ENCODE results near the gene HLA-DRB5. TPM values are rescaled to one million over a fixed set of nuclear protein-coding genes. Genes with fewer than 3 reads are reported as not detected.

Gene HLA-DRB5
- total RNA-seq, 4 donors from 2014 or later: 1.3 to 36.0 TPM; not detected in 2

DNA sequence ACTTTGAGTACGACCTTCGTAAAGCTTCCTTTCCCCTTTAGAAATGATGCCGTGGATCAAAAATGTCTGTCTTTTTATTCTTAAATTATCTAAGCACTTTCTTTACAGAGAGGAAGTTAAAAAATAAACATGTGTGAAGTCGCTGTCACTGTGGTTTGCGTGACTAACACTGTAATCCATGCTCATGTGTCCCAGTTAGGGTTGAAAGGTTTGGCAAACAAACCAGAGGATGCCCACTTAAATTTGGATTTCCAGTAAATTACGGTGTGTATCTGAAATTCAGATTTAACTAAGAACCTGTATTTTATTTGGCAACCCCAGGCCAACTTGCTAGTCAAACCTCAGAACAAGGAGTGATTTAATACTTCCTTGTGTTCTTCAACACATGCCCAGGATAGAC is 38.5 kb upstream of the HLA-DRB5 start:
- WGBS: 68% methylated on average over 6 of the region's 6 CpGs
- TF ChIP-seq, protein P1, sequence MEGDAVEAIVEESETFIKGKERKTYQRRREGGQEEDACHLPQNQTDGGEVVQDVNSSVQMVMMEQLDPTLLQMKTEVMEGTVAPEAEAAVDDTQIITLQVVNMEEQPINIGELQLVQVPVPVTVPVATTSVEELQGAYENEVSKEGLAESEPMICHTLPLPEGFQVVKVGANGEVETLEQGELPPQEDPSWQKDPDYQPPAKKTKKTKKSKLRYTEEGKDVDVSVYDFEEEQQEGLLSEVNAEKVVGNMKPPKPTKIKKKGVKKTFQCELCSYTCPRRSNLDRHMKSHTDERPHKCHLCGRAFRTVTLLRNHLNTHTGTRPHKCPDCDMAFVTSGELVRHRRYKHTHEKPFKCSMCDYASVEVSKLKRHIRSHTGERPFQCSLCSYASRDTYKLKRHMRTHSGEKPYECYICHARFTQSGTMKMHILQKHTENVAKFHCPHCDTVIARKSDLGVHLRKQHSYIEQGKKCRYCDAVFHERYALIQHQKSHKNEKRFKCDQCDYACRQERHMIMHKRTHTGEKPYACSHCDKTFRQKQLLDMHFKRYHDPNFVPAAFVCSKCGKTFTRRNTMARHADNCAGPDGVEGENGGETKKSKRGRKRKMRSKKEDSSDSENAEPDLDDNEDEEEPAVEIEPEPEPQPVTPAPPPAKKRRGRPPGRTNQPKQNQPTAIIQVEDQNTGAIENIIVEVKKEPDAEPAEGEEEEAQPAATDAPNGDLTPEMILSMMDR (IDR thresholded peaks at IDR 0.05): no peak
- TF ChIP-seq EP300 (IDR thresholded peaks at IDR 0.05) (no peak), POLR2A (IDR thresholded peaks at IDR 0.05) (no peak)

DNA sequence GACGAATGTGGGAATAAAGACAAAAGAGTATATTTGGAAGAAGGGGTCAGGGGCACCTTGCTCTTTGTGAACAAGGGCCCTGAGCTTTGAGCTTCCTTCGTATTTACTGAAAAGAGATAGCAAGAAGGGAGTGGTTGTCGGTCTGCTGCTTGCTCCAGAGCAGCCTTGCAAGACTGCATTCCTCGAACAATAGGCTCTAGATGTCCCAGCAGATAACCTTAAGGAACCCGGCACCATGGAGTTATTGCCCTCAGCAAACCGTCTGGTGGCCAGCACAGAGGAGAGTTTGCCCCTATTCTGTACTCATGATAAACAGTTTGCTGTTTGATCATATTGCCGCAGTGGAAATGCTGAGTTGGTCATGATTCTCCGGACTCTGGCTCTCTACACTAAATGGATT is 36.9 kb upstream of the HLA-DRB5 start:
- TF ChIP-seq, protein P1 (IDR thresholded peaks at IDR 0.05): no peak
- TF ChIP-seq POLR2AphosphoS5 (IDR thresholded peaks at IDR 0.05) (no peak), EP300 (IDR thresholded peaks at IDR 0.05) (no peak), POLR2A (IDR thresholded peaks at IDR 0.05) (no peak)
- H3K4me3 ChIP-seq: no peak overlapping the region
- DNase-seq (ENCODE audit: low spot score in 2 of 2): no peak
- no peaks in the 10 kb centered on the region for H3K9me3 ChIP-seq
- WGBS: 96% methylated on average over 6 of the region's 8 CpGs
- no peaks in the 10 kb centered on the region for H3K4me1 ChIP-seq
- no peaks in the 10 kb centered on the region for H3K36me3 ChIP-seq
- H3K27ac ChIP-seq: no peak overlapping the region
- H3K27me3 ChIP-seq: no peaks in the 10 kb centered on the region

More for the DNA sequence above, 38.5 kb upstream of the HLA-DRB5 start:
- DNase-seq (ENCODE audit: low spot score in 2 of 2): no peak
- no peaks in the 10 kb centered on the region for H3K4me1 ChIP-seq
- no peak overlapping the region for H3K27ac ChIP-seq
- H3K36me3 ChIP-seq: no peaks in the 10 kb centered on the region
- H3K9me3 ChIP-seq: no peaks in the 10 kb centered on the region
- H3K27me3 ChIP-seq: no peaks in the 10 kb centered on the region
- no peak overlapping the region for H3K4me3 ChIP-seq

DNA sequence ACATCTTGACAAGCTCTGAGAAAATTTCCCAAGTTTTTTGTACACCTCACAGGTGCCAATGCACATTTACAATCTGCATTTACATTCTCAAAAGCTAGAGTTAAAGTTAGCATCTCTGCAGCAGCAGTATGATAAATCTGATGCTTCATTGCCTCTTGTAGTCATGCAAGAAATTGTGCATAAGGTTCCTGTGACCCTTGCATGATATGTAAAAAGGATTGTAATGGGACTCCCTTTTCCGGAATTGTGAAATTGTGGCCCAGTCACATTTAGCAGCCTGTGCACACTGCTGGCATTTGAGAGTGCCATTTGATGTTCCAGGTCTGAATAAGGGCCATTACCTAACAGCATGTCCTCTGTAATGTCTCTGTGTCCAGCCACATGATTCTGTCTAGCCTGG is 35.4 kb upstream of the HLA-DRB5 start:
- Histone ChIP-seq H3K9me3 (no peaks in the 10 kb centered on the region), H3K27me3 (no peaks in the 10 kb centered on the region), H3K36me3 (no peaks in the 10 kb centered on the region), H3K4me1 (no peaks in the 10 kb centered on the region), H3K27ac (no peak overlapping the region), H3K4me3 (no peak overlapping the region)
- 92% methylated on average over 1 of the region's 1 CpG for WGBS
- DNase-seq (ENCODE audit: low spot score in 2 of 2): no peak
- TF ChIP-seq, protein P1 (IDR thresholded peaks at IDR 0.05): no peak
- TF ChIP-seq POLR2A (IDR thresholded peaks at IDR 0.05): no peak

DNA sequence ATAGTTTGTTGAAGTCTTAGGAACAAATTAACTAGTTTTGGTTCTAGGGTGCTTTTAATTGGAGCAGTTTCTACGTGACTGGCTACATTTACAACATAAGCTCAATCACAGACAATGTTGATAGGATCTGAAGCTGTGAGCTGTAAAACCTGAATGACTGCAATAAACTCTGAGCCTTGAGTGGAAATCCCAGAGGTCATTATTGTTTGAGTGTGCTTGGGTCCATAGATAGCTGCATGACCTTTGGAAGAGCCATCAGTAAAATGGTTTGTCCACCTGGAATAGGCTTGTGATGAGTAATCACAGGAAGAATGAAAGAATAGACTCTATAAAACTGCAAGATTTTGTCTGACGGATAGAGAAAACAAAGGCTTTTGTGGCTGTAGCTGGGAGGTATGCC is 32.9 kb upstream of the HLA-DRB5 start:
- Histone ChIP-seq H3K36me3 (no peaks in the 10 kb centered on the region), H3K9me3 (no peaks in the 10 kb centered on the region), H3K4me1 (no peaks in the 10 kb centered on the region), H3K27ac (no peak overlapping the region), H3K27me3 (no peaks in the 10 kb centered on the region), H3K4me3 (no peak overlapping the region)
- TF ChIP-seq POLR2AphosphoS5 (IDR thresholded peaks at IDR 0.05): no peak
- TF ChIP-seq, protein P1 (IDR thresholded peaks at IDR 0.05): no peak
- no peak for TF ChIP-seq POLR2A (IDR thresholded peaks at IDR 0.05)
- no peak for TF ChIP-seq EP300 (IDR thresholded peaks at IDR 0.05)
- whole genome bisulfite sequencing: 28% methylated on average over 2 of the region's 2 CpGs
- DNase-seq (ENCODE audit: low spot score in 2 of 2): no peak

DNA sequence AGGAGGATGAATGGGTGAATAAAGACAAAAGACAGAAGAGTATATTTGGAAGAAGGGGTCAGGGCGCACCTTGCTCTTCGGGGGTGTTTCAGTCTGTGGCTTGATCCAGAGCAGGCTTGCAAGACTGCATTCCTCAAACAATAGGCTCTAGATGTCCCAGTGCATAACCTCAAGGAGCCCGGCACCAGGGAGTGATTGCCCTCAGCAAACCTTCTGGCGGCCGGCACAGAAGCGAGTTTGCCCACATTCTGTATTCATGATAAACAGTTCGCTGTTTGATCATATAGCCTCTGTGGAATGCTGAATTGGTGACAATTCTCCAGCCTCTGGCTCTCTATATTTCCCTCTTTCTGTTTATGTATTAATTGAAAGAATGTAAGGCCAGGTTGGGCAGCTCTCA is 29.7 kb upstream of the HLA-DRB5 start:
- DNase-seq (ENCODE audit: low spot score in 2 of 2): no peak
- Histone ChIP-seq H3K9me3 (no peaks in the 10 kb centered on the region), H3K27me3 (no peaks in the 10 kb centered on the region), H3K4me3 (no peak overlapping the region), H3K4me1 (no peaks in the 10 kb centered on the region), H3K27ac (no peak overlapping the region), H3K36me3 (no peaks in the 10 kb centered on the region)
- WGBS: 93% methylated on average over 7 of the region's 7 CpGs
- TF ChIP-seq, protein P1 (IDR thresholded peaks at IDR 0.05): no peak
- no peak for TF ChIP-seq POLR2AphosphoS5 (IDR thresholded peaks at IDR 0.05)
- no peak for TF ChIP-seq EP300 (IDR thresholded peaks at IDR 0.05)
- TF ChIP-seq POLR2A (IDR thresholded peaks at IDR 0.05): no peak
